ENCODE measurements around the gene LARP4. TPM values are rescaled to one million over a fixed set of nuclear protein-coding genes. Genes with fewer than 3 reads are reported as not detected.
"Not testable (repeated sequence)": the region's sequence is repeated elsewhere in the genome, so short reads cannot be mapped to it uniquely, and the experiment has no call there.

The LARP4 gene
- total RNA-seq, 2 donors from 2014 or later, result 56.2 to 79.8 TPM

DNA sequence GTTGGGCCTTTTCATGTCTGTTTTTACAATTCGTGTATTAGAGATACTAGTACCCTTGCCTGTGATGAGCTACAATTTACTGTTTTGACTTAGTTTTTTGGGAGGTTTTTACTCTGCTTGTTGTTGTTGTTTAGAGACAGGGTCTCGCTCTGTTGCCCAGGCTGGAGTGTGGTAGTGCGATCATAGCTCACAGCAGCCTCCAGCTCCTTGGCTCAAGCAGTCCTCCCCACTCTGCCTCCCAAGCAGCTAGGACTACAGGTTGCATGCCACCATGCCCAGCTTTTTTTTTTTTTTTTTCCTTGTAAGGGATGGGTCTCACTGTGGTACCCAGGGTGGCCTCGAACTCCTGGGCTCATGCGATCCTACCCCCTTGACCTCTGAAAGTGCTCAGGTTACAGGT is 52.1 kb downstream of the LARP4 start:
- DNase-seq, result no peak
- intact Hi-C loops (cut with DNase I), result no loop called here
- no peak for ATAC-seq

DNA sequence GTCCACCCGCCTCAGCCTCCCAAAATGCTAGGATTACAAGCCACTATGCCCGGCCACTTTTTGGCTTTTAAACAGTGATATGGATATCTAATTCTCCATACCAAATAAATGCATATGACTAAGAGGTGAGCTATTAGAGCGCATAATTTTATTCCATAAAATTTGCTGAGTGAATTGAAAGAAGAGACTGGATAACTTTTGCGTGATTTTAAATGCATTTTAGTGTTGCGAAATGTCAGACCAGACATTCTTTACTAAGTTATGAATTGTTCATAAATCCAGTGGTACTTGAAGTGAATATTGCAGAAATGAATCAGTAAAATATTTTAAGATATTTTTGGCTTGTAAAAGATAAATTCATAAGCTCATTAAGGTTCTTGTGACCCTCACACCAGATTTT is 53.2 kb downstream of the LARP4 start:
- DNase-seq (no peak), ATAC-seq (no peak)
- intact Hi-C loops (cut with DNase I), result no loop called here

DNA sequence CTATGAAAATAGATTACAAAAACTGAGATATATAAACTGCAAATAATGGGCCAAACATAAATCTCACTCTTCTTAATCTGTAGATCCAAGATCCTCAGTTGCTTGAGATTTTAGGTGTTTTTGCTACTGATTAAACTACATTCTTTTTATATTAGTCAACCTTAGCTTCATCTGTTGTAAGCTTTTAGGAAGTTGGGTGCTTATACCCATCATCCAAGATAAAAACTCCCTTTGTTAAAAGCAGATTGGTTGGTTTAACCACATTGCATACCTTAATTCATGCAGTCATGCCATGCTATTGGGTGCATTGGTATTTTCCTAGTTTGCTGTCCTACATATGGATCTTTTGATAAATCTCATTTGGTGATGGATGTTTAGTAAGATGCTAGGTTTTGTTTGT is 57.9 kb downstream of the LARP4 start:
- intact Hi-C loops (cut with DNase I), result no loop called here
- no peak for ATAC-seq
- DNase-seq, result no peak

DNA sequence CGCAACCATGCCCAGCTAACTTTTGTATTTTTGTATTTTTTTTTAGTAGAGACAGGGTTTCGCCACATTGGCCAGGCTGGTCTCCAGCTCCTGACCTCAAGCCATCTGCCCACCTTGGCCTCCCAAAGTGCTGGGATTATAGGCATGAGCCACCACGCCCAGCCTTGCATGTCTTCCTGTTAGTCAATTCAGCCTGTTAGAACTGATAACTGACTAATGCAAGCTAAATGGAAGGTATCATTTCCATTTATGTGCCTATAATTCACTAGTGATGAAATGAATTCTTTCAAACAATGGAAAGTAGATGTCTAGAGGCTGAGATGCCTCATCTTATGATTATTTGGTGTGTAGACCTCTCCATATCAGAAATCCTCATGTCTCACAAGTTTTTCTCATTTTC is 66.8 kb downstream of the LARP4 start:
- ATAC-seq (no peak), DNase-seq (no peak)
- intact Hi-C loops (cut with DNase I), result no loop called here

DNA sequence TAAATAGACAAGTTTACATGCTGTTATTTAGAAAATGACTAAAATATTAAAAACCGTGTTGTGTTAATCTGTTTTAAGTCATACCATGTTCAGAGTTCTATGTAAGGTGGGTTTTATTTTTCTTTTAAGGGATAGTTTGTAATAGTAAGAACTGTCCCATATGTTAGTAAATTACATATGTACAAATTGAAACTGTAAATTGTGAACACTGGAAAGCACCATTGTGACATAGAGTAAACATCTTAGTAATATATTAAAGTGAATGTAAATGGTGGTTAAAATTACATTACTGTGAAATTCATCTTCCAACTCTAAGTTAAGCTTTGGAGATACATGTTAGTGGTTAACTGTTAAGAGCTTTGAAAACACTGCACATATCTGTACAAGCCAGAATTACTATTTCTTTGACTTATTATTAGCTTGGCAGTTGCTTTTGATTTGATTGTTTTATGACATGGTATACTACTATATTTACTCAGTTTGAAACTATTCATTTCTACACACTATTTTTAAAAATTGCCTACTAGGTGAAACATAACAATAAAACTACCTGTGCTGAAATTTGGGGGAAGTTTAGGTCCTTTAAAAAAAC is 76.7 kb downstream of the LARP4 start:
- intact Hi-C loops (cut with DNase I), result no loop called here
- no peak for ATAC-seq
- DNase-seq, result no peak

DNA sequence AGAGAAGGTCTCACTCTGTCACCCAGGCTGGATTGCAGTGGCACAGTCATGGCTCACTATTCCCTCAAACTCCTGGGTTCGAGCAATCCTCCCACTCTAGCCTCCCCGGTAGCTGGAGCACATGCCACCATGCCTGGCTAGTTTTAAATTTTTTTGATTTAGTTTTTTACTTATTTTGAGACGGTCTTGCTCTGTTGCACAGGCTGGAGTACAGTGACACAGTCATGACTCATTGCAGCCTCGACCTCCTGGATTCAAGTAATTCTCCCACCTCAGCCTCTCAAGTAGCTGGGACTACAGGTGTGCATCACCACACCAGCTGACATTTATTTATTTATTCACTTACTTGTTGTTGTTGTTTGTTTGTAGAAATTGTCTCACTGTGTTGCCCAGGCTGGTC is 81.9 kb downstream of the LARP4 start:
- no peak for DNase-seq
- no peak for ATAC-seq
- intact Hi-C loops (cut with DNase I), result no loop called here

DNA sequence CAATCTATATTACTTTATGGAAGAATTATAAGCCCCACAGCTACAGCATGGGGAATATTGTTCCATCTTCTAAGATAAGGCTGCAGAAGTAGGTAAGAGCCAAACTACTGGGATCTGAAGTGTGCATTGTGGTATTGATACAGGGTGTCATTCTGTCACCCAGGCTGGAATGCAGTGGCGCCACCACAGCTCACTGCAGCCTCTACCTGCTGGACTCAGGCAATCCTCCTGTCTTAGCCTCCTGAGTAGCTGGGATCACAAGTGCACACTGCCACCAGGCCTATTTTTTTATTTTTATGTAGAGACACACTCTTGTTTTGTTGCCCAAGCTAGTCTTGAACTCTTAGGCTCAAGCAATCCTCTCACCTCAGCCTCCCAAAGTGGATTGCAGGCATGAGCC is 82.8 kb downstream of the LARP4 start:
- DNase-seq (no peak), ATAC-seq (no peak)
- intact Hi-C loops (cut with DNase I), result no loop called here

DNA sequence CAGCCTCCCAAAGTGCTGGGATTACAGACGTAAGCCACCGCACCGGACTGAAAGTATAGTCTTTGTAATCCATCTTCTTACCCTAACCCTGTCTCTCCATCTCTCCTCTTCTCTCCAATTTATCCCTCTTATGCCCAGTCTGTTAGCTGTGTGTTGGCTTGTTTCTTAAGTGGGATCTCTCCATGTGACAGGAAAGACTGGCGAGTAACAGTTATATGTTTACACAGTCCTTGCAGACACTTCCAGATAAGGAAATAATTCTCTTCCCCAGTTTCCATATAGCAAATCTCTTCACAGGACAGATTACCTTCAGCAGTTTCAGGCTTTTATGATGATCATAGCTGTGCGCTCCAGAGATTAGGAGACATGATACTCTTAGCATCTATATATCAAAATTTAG is 88.1 kb downstream of the LARP4 start:
- DNase-seq (no peak), ATAC-seq (no peak)
- intact Hi-C loops (cut with DNase I), result no loop called here

DNA sequence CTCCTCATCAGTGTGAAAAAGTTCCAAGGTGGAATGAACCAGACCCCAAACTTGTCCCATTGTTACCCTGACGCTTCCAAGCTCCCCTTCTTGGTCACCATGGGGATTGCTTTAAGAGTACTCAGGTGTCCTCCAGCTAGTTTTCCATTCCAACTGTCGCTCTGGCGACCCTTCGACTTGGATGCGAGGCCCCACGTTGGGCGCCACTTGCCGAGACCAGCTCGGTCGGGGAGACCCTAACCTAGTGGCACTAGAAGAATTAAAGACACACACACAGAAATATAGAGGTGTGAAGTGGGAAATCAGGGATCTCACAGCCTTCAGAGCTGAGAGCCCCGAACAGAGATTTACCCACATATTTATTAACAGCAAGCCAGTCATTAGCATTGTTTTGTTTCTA is 97.4 kb downstream of the LARP4 start:
- intact Hi-C loops (cut with DNase I); ATAC-seq; DNase-seq: not testable (repeated sequence)

DNA sequence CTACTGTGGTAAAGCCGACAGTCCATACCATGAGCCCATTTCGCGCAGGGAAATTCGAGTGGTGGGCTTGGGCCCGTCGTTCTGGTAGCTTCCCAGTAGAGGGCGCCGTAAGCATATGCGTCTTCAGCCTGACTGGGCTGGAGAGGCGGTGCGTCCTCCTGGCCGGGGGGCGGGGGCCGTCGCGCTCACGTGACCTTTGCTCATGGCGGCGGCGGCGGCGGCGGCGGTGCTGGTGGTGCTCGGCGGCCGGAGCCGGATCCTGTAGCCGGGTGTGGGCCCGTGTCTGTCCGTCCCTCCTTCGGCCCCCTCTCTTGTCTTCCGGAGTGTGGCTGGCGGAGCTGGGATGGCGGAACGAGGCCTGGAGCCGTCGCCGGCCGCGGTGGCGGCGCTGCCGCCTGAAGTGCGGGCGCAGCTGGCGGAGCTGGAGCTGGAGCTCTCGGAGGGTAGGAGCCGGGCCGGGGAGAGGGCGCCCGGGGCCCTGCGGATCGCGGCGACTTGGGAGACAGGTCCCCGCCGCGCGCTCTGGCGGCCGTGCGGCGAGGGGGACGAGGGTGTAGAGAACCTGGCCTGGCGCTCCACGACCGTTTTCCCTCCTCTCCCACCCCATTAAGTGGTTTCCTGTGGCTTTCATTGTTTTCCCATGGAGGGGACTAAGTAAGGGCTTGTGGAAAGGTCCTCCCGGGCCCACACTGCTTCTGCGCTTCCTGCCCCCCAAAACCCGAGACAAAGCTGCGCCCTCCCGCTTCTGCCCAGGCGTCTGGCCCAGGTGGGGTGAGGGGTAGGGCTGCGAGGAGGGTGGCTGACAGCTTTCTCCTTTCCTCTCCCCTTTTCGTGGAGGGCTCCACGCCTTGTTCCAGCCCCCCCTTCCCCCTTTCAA is 104.4 kb downstream of the LARP4 start, which contains the start of gene DIP2B:
DIP2B (plus strand) TSS at position 188 of the 877 bp plus-strand sequence; CDS start at position 344, 156 bp downstream.
- DNase-seq (peak; percentile 96), ATAC-seq (peak; percentile 98 to 99)
- intact Hi-C loops (cut with DNase I), result loop anchor here (2.0 to 5.0 kb wide), 2 partner anchors 132 to 134 kb away; no protein-coding TSS in a partner anchor

DNA sequence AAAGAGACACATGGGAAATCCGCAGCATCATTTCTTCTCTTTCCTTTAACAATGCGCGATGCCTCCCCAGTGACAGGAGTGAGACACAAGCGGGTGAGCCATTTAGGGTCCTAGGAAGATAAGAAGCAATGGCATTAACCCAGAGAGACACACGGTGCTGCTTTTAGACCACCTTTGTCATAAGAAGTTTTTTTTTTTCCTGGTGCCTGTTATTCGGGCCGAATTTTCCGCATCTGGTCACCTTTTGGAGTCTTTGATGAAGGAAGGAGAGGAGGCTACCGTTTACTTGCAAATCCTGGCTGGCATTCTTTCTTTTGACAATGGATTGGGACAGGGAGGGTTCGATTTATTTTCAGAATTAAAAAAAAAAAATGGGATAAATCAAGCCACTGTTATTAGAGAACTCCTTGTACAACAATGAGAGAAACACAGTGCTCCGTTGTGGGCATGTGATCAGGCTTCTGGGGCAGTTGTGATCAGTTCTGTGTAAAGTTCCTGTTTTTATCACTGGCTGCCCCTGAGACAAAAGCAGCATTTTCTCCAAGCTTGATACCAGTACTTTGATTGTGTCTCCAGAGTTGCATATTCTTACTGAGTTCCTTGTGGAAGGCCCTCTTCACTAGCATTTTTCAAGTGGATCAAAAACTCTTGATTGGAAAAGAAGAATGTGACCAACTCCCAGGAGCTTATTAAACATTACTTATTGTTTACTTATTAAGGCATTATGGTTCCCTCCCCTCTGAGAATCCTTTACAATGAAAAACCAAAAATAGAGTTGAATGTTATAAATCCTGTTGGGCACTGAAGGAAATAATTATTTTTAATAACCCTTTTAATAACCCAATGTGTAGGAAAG is 105.2 kb downstream of the LARP4 start:
- DNase-seq (no peak), ATAC-seq (peak in 1 of 2 donors; percentile 11)
- intact Hi-C loops (cut with DNase I), result loop anchor here in 1 of 2 donors (2.0 kb wide), 1 partner anchor 133 kb away; no protein-coding TSS in a partner anchor

DNA sequence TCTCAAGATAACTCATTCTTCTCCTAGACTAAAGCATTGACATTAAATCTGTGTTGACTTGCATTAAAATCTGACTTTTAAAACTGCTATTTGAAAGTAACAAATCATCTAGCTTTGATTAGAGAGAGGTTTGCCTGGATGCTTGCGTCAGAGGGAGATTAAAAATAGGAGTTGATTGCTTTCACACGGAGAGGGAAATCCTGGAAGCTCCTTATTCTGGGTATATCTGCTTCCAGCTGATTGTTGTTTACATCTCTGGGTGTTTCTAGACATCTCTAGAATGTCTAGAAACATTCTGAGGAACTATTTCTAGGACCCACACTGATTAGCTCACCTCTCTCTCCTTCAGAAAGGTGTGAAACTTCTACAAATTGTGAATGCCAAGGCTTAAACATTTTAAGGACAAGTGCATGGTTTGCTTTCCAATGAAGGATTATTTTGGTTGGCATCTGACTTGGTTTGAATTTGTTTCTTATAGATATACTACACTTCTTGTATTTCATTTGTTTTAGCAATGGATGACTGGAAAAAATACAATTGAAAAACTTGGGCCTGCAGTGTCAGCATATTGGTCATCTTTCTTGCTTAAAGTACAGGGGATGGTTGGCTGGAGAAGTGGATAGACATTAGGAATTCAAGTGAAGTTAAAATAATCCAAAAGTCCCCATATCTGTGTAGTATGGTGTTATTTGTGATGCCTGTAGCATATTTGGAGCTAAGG is 106.2 kb downstream of the LARP4 start:
- DNase-seq (no peak), ATAC-seq (no peak)
- intact Hi-C loops (cut with DNase I), result no loop called here

DNA sequence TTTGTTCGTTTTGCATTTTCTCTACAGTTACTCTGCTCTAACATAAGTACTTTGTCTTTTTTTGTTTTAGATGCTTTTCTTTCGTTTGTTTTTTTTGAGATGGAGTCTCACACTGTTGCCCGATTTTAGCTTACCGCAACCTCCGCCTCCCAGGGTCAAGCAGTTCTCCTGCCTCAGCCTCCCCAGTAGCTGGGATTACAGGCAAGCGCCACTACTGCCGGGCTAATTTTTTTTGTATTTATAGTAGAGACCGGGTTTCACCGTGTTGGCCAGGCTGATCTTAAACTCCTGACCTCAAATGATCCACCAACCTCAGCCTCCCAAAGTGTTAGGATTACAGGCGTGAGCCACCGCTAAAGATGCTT is 106.8 kb downstream of the LARP4 start:
- intact Hi-C loops (cut with DNase I), result no loop called here
- DNase-seq (no peak), ATAC-seq (no peak)

DNA sequence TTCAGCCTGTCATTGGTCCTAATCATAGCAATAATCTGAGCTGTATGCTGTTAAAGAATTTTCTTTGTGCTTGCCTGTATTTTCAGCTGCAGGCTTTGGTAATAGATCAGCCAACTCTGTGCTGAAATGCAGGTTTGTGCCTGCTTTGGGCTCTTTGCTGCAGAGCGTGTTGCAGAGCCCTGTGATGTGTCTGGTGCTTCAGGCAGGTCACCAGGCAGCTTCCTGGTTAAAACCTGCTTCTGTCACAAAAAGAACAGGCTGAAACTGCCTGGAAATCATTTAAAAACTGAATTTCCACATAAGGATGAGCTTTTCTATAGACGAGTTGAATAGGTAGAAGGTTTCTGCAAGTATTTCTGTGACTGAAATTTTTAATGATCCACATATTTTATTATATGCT is 107.2 kb downstream of the LARP4 start:
- intact Hi-C loops (cut with DNase I), result no loop called here
- no peak for ATAC-seq

DNA sequence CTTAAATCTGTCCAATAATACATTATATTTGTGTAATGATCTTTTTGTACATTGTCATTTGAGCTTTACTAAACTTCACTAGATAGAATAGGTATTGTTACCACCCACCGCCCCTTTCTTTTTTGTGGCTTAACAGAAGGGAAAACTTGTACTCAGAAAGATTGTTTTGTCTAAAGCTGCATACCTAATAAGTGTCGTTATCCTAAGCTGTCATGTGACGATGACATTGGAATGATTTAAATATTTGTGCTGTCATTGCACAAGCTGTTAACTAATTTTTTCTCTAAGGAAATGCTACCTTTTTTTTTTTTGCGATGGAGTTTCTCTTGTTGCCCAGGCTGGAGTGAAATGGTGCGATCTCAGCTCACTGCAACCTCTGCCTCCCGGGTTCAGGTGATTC is 107.7 kb downstream of the LARP4 start:
- no peak for DNase-seq
- intact Hi-C loops (cut with DNase I), result no loop called here

More for the DNA sequence above, 107.2 kb downstream of the LARP4 start:
- no peak for DNase-seq

DNA sequence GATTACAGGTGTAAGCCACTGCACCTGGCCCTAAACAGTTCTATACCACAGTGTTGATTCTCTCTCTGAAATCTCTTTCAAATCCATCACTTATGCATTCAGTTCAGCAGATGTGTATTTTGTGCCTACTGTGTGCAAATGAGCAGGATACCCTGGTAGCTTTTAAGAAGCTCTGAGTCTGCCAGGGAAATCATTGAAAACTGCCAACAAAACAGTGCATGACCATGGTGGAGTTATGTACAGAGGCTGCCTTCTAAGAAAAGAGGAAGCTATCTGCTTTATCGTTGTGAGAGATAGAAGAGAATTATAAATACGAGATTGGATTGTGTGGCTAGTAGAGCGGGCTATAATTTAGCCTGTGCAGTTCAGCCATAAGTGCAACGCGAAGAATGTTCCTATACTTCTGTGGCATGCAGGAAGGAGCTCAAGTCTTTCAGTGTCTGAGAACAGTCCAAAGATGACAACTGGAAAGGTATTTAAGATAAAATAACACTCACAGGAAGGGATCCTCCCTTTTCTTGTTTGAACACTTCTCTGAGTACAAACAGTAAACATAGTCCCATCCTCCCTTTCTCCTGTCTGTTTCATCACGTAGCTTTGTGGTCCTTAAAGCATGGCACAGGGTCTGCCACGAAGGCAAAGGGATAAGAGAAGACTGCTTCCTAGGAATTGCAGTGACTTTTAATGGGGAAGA is 108.4 kb downstream of the LARP4 start:
- intact Hi-C loops (cut with DNase I), result no loop called here

More for the DNA sequence above, 107.7 kb downstream of the LARP4 start:
- ATAC-seq, result no peak

DNA sequence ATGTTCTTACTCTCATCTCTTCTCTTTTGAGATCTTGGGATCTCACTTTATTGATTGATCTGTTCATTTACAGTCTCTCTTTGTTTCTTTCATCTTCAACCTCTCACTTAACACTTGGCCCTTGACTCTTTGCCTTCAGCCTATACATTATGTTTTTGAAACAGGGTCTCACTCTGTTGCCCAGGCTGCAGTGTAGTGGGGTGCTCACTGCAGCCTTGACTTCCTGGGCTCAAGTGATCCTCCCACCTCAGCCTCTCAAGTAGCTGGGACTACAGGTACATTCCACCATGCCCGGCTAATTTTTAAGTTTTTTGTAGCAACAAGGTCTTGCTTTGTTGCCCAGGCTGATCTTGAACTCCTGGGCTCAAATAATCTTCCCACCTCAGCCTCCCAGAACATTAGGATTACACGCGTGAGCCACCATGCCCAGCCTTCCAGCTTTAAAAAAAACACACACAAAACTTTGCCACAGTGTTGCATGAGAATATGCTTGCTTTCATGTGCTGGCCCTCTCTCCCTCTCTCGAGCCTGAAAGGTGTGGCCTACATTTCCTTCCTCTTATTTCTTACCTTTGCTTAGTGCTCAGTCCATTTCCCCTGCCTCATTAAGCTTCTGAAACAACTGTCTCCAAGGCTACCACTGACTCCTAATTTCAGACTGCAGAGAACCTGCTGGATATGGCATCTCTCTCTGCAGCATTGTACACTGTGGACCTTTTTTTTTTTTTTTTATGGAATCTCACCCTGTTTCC is 114.0 kb downstream of the LARP4 start:
- no peak for ATAC-seq

More for the DNA sequence above, 108.4 kb downstream of the LARP4 start:
- no peak for DNase-seq
- no peak for ATAC-seq

DNA sequence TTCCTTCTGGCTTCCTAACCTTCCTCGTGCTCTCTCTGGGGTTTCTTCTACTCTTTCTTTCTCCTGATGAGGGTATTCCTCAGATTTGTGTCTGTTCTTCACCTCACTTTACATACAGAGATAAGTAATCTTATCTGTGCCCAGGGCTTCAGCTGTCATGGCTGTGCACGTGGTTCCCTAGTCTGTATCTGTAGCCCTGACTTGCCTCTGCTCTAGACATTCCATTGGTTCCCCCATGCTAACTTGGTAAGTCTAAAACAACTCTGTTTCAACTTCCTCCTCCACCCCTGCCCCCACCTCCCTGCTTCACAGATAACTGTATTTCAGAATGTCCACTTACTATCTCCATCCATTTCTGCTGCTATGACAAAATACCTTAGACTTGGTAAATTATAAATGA is 114.9 kb downstream of the LARP4 start:
- intact Hi-C loops (cut with DNase I), result no loop called here
- no peak for ATAC-seq
- DNase-seq, result no peak

More for the DNA sequence above, 114.0 kb downstream of the LARP4 start:
- intact Hi-C loops (cut with DNase I), result no loop called here
- no peak for DNase-seq
